CD4-positive, CD25-positive, alpha-beta regulatory T cell (primary cell): ENCODE results near the gene ZCCHC10. TPM values are rescaled to one million over a fixed set of nuclear protein-coding genes. Genes with fewer than 3 reads are reported as not detected.
"Not testable (repeated sequence)": the region's sequence is repeated elsewhere in the genome, so short reads cannot be mapped to it uniquely, and the experiment has no call there.

Experiments
- ATAC-seq, 2 donors: fragments of 150-1000 bp; cut with Tn5 transposase; one replicate each; pipeline ENCODE4 v1.10.0; 2021; ENCODE audit warnings: low read depth in 2 of 2, moderate number of reproducible peaks in 2 of 2, moderate library complexity in 1 of 2
- DNase-seq, 3 donors: peaks; one replicate each; pipeline versions ENCODE4 v3.0.0 to v3.0.0-alpha.2; 2012 to 2022; ENCODE audit warnings: mixed read lengths in 1 of 3
- H3K27ac ChIP-seq: one replicate; pipeline ENCODE4 v1.7.0; 2013; ENCODE audit warnings: mild to moderate bottlenecking, low read length; ENCODE audit not compliant: insufficient read depth, poor library complexity, severe bottlenecking
- H3K27me3 ChIP-seq: one replicate; pipeline ENCODE4 v1.7.0; 2013; ENCODE audit warnings: low read length; ENCODE audit not compliant: control insufficient read depth, insufficient read depth
- H3K36me3 ChIP-seq: one replicate; pipeline ENCODE4 v1.7.0; 2013; ENCODE audit warnings: mild to moderate bottlenecking, low read length, moderate library complexity; ENCODE audit not compliant: control insufficient read depth, insufficient read depth
- H3K4me1 ChIP-seq: 2 replicates; pipeline ENCODE4 v1.7.0; 2013; ENCODE audit warnings: mild to moderate bottlenecking, low read length; ENCODE audit not compliant: insufficient read depth, control insufficient read depth, poor library complexity, severe bottlenecking
- H3K4me3 ChIP-seq: one replicate; pipeline ENCODE4 v1.7.0; 2013; ENCODE audit warnings: low read depth, mild to moderate bottlenecking, low read length, moderate library complexity
- H3K9me3 ChIP-seq, 2 experiments: 1 replicate in 1 of 2; 2 replicates in 1 of 2; pipeline ENCODE4 v1.7.0; 2013; ENCODE audit warnings: low read length in 2 of 2, mild to moderate bottlenecking in 1 of 2, moderate library complexity in 1 of 2; ENCODE audit not compliant: control insufficient read depth in 2 of 2
- H3K27ac Mint-ChIP-seq, 3 donors: one replicate each; pipeline ENCODE4 v1.8.0; 2020 to 2022; ENCODE audit warnings: mild to moderate bottlenecking in 3 of 3, mixed read lengths in 3 of 3, moderate library complexity in 2 of 3
- H3K27me3 Mint-ChIP-seq: one replicate; pipeline ENCODE4 v1.8.0; 2022; ENCODE audit warnings: mild to moderate bottlenecking, mixed read lengths
- H3K36me3 Mint-ChIP-seq: one replicate; pipeline ENCODE4 v1.8.0; 2020; ENCODE audit warnings: mixed read lengths
- H3K4me1 Mint-ChIP-seq, 4 donors: one replicate each; pipeline ENCODE4 v1.8.0; 2020 to 2022; ENCODE audit warnings: mixed read lengths in 4 of 4, mild to moderate bottlenecking in 1 of 4
- H3K4me3 Mint-ChIP-seq, 4 donors: one replicate each; pipeline ENCODE4 v1.8.0; 2020 to 2022; ENCODE audit warnings: mild to moderate bottlenecking in 4 of 4, mixed read lengths in 4 of 4, moderate library complexity in 3 of 4
- H3K9me3 Mint-ChIP-seq, 7 donors: one replicate each; pipeline ENCODE4 v1.8.0; 2020 to 2022; ENCODE audit warnings: mixed read lengths in 7 of 7, mild to moderate bottlenecking in 3 of 7, moderate library complexity in 2 of 7
- polyA plus RNA-seq, 4 donors: library from polyadenylated mRNA; unstranded; fragments of 300-500 nt; fragmentation: Illumina TruSeq; gene quantifications; one replicate each; pipeline ENCODE4 v1.2.3, GENCODE V29; 2021
- total RNA-seq: library from RNA; stranded (reverse); gene quantifications from one replicate; pipeline ENCODE4 v1.2.3, GENCODE V29; 2022

Gene ZCCHC10
- total and polyA plus RNA-seq, 5 donors from 2014 or later = 20.0 to 54.0 (median 41.3) TPM

- peak overlapping the region in 1 of 4 donors; percentile 89 for H3K4me3 Mint-ChIP-seq
- peaks cover 6 to 30% (median 22%) of the 10 kb centered on the region in 4 donors for H3K4me1 Mint-ChIP-seq
- H3K4me1 ChIP-seq = peaks cover 30% of the 10 kb centered on the region
- H3K36me3 Mint-ChIP-seq = no peaks in the 10 kb centered on the region
- no peaks in the 10 kb centered on the region for H3K9me3 ChIP-seq
- no peaks in the 10 kb centered on the region for H3K27me3 ChIP-seq
- ATAC-seq (no peak), DNase-seq (no peak)
- H3K36me3 ChIP-seq = peaks cover 2% of the 10 kb centered on the region
- H3K4me3 ChIP-seq = no peak overlapping the region
- H3K27ac ChIP-seq = no peak overlapping the region
- H3K9me3 Mint-ChIP-seq = peaks cover 0 to 1% (median 0%) of the 10 kb centered on the region in 7 donors
- no peaks in the 10 kb centered on the region for H3K27me3 Mint-ChIP-seq
- H3K27ac Mint-ChIP-seq = no peak overlapping the region
These were observed 61.2 kb downstream of the ZCCHC10 start for GRCh38 chr5:132965120-132965519.

- Mint-ChIP-seq H3K27ac (peak within 1 kb of the TSS; percentile 98 to 99 (median 99)), H3K9me3 (peaks cover 0 to 1% (median 0%) of the 10 kb centered on the region in 7 donors), H3K36me3 (peaks cover 3% of the 10 kb centered on the region), H3K27me3 (no peaks in the 10 kb centered on the region), H3K4me3 (peak within 1 kb of the TSS; percentile 89 to 97 (median 94)), H3K4me1 (peaks cover 14 to 43% (median 34%) of the 10 kb centered on the region in 4 donors)
- Histone ChIP-seq H3K4me1 (peaks cover 32% of the 10 kb centered on the region), H3K9me3 (no peaks in the 10 kb centered on the region), H3K27me3 (no peaks in the 10 kb centered on the region), H3K36me3 (peaks cover 3% of the 10 kb centered on the region), H3K4me3 (peak within 1 kb of the TSS; percentile 89), H3K27ac (peak within 1 kb of the TSS; percentile 94)
- peak; percentile 82 to 93 (median 84) for DNase-seq
- peak; percentile 81 for ATAC-seq
These were observed 62.9 kb downstream of the ZCCHC10 start, which contains the start of gene AFF4 for GRCh38 chr5:132963171-132964104. Gene AFF4, minus strand, starts transcription at chr5:132963634. Its CDS starts 26,445 bp downstream, at chr5:132937189.

GRCh38 chr5:132962429-132963021 is 63.8 kb downstream of the ZCCHC10 start:
- H3K4me1 ChIP-seq = peaks cover 32% of the 10 kb centered on the region
- no peaks in the 10 kb centered on the region for H3K27me3 Mint-ChIP-seq
- peaks cover 15 to 51% (median 36%) of the 10 kb centered on the region in 4 donors for H3K4me1 Mint-ChIP-seq
- H3K4me3 Mint-ChIP-seq = peak overlapping the region; percentile 89 to 97 (median 94)
- no peaks in the 10 kb centered on the region for H3K9me3 ChIP-seq
- H3K4me3 ChIP-seq = peak overlapping the region; percentile 89
- peaks cover 3% of the 10 kb centered on the region for H3K36me3 Mint-ChIP-seq
- DNase-seq (peak in 2 of 3 donors; percentile 20 to 47), ATAC-seq (no peak)
- peaks cover 0 to 1% (median 0%) of the 10 kb centered on the region in 7 donors for H3K9me3 Mint-ChIP-seq
- H3K27me3 ChIP-seq = no peaks in the 10 kb centered on the region
- H3K36me3 ChIP-seq = peaks cover 3% of the 10 kb centered on the region
- peak overlapping the region; percentile 98 to 99 (median 99) for H3K27ac Mint-ChIP-seq
- peak overlapping the region; percentile 94 for H3K27ac ChIP-seq

GRCh38 chr5:132961887-132962286 is 64.5 kb downstream of the ZCCHC10 start:
- peaks cover 15 to 54% (median 36%) of the 10 kb centered on the region in 4 donors for H3K4me1 Mint-ChIP-seq
- peaks cover 32% of the 10 kb centered on the region for H3K4me1 ChIP-seq
- H3K27ac Mint-ChIP-seq = peak overlapping the region in 2 of 3 donors; percentile 98 to 99
- H3K36me3 ChIP-seq = peaks cover 3% of the 10 kb centered on the region
- DNase-seq = peak in 1 of 3 donors; percentile 6
- H3K4me3 ChIP-seq = peak overlapping the region; percentile 89
- H3K9me3 ChIP-seq = no peaks in the 10 kb centered on the region
- H3K27me3 ChIP-seq = no peaks in the 10 kb centered on the region
- H3K9me3 Mint-ChIP-seq = peaks cover 0 to 1% (median 0%) of the 10 kb centered on the region in 7 donors
- peak overlapping the region; percentile 89 to 97 (median 94) for H3K4me3 Mint-ChIP-seq
- peaks cover 3% of the 10 kb centered on the region for H3K36me3 Mint-ChIP-seq
- H3K27me3 Mint-ChIP-seq = no peaks in the 10 kb centered on the region
- ATAC-seq = no peak
- peak overlapping the region; percentile 94 for H3K27ac ChIP-seq

- H3K36me3 ChIP-seq, ATAC-seq, H3K27me3 ChIP-seq, H3K27ac ChIP-seq, H3K9me3 ChIP-seq, H3K9me3 Mint-ChIP-seq, DNase-seq, H3K36me3 Mint-ChIP-seq, H3K27me3 Mint-ChIP-seq: not testable (repeated sequence)
- H3K4me3 ChIP-seq = peak overlapping the region; percentile 89
- H3K27ac Mint-ChIP-seq = peak overlapping the region in 2 of 3 donors; percentile 75 to 99
- H3K4me1 ChIP-seq = peaks cover 32% of the 10 kb centered on the region
- peak overlapping the region; percentile 89 to 97 (median 94) for H3K4me3 Mint-ChIP-seq
- H3K4me1 Mint-ChIP-seq = peaks cover 15 to 59% (median 36%) of the 10 kb centered on the region in 4 donors
These were observed 65.1 kb downstream of the ZCCHC10 start for GRCh38 chr5:132961123-132961815.

GRCh38 chr5:132956166-132956799 is 70.1 kb downstream of the ZCCHC10 start:
- peaks cover 26 to 80% (median 44%) of the 10 kb centered on the region in 4 donors for H3K4me1 Mint-ChIP-seq
- H3K27ac Mint-ChIP-seq = not testable (repeated sequence)

GRCh38 chr5:132953710-132954109 is 72.6 kb downstream of the ZCCHC10 start:
- Histone ChIP-seq H3K36me3 (peaks cover 12% of the 10 kb centered on the region), H3K9me3 (no peaks in the 10 kb centered on the region), H3K27me3 (no peaks in the 10 kb centered on the region), H3K4me1 (peaks cover 4% of the 10 kb centered on the region), H3K27ac (no peak overlapping the region), H3K4me3 (no peak overlapping the region)
- H3K27ac Mint-ChIP-seq = peak overlapping the region in 2 of 3 donors; percentile 62 to 70
- H3K4me3 Mint-ChIP-seq = peak overlapping the region in 1 of 4 donors; percentile 16
- DNase-seq (no peak), ATAC-seq (no peak)
- peaks cover 40% of the 10 kb centered on the region for H3K36me3 Mint-ChIP-seq
- no peaks in the 10 kb centered on the region for H3K27me3 Mint-ChIP-seq
- peaks cover 15 to 66% (median 33%) of the 10 kb centered on the region in 4 donors for H3K4me1 Mint-ChIP-seq
- H3K9me3 Mint-ChIP-seq = no peaks in the 10 kb centered on the region

More at GRCh38 chr5:132956166-132956799, 70.1 kb downstream of the ZCCHC10 start:
- Histone ChIP-seq H3K36me3 (peaks cover 15% of the 10 kb centered on the region), H3K4me1 (peaks cover 16% of the 10 kb centered on the region)
- not testable (repeated sequence) for DNase-seq, H3K27me3 Mint-ChIP-seq, H3K4me3 ChIP-seq, H3K27ac ChIP-seq, H3K9me3 Mint-ChIP-seq, H3K9me3 ChIP-seq, H3K27me3 ChIP-seq, ATAC-seq
- Mint-ChIP-seq H3K4me3 (peak overlapping the region in 1 of 4 donors; percentile 38), H3K36me3 (peaks cover 33% of the 10 kb centered on the region)
